Cardiac fibroblast (primary cell): ENCODE results near the gene UBE3B.

ENCODE experiments used
- DNase-seq, 2 donors: peaks; one replicate each; pipeline versions ENCODE4 v3.0.0 to v3.0.0-alpha.2; 2010; ENCODE audit warnings: low read depth in 2 of 2
- H3K4me3 ChIP-seq, 2 donors: replicated peaks in 1 of 2; 1 replicate in 1 of 2; 2 replicates in 1 of 2; pipeline ENCODE4 v1.5.1; 2011; ENCODE audit warnings: low read depth in 2 of 2, low read length in 2 of 2, mild to moderate bottlenecking in 2 of 2, moderate library complexity in 1 of 2
- CTCF ChIP-seq: IDR thresholded peaks from one replicate; pipeline ENCODE4 v1.5.1; 2011; ENCODE audit warnings: low read depth, mild to moderate bottlenecking, low read length, inconsistent platforms

UBE3B gene

GRCh38 chr12:109502332-109502731 is 24.9 kb downstream of the UBE3B start:
- no peak for TF ChIP-seq CTCF
- no peak for DNase-seq

GRCh38 chr12:109503611-109504010 is 26.2 kb downstream of the UBE3B start:
- no peak for TF ChIP-seq CTCF
- DNase-seq: no peak
- H3K4me3 ChIP-seq: no peak overlapping the region

More at GRCh38 chr12:109502332-109502731, 24.9 kb downstream of the UBE3B start:
- no peak overlapping the region for H3K4me3 ChIP-seq

- no peak overlapping the region for H3K4me3 ChIP-seq
- no peak for DNase-seq
- no peak for TF ChIP-seq CTCF
These were observed 26.6 kb downstream of the UBE3B start for GRCh38 chr12:109504068-109504467.

GRCh38 chr12:109510196-109510595 is 32.8 kb downstream of the UBE3B start:
- no peak for TF ChIP-seq CTCF
- no peak overlapping the region for H3K4me3 ChIP-seq
- no peak for DNase-seq

GRCh38 chr12:109512608-109513007 is 35.2 kb downstream of the UBE3B start:
- no peak overlapping the region for H3K4me3 ChIP-seq
- TF ChIP-seq CTCF: no peak
- no peak for DNase-seq

- DNase-seq: no peak
- no peak for TF ChIP-seq CTCF
- no peak overlapping the region for H3K4me3 ChIP-seq
These were observed 35.6 kb downstream of the UBE3B start for GRCh38 chr12:109513051-109513450.

GRCh38 chr12:109513977-109514376 is 36.5 kb downstream of the UBE3B start:
- no peak overlapping the region for H3K4me3 ChIP-seq
- no peak for TF ChIP-seq CTCF
- no peak for DNase-seq
